Measurements from ENCODE around the gene ACAD9. TPM values are rescaled to one million over a fixed set of nuclear protein-coding genes. Genes with fewer than 3 reads are reported as not detected.
"Not testable (repeated sequence)": the region's sequence is repeated elsewhere in the genome, so short reads cannot be mapped to it uniquely, and the experiment has no call there.

ACAD9 gene
- 10 to 100 TPM; 60.0 to 70.7 TPM for total RNA-seq

DNA sequence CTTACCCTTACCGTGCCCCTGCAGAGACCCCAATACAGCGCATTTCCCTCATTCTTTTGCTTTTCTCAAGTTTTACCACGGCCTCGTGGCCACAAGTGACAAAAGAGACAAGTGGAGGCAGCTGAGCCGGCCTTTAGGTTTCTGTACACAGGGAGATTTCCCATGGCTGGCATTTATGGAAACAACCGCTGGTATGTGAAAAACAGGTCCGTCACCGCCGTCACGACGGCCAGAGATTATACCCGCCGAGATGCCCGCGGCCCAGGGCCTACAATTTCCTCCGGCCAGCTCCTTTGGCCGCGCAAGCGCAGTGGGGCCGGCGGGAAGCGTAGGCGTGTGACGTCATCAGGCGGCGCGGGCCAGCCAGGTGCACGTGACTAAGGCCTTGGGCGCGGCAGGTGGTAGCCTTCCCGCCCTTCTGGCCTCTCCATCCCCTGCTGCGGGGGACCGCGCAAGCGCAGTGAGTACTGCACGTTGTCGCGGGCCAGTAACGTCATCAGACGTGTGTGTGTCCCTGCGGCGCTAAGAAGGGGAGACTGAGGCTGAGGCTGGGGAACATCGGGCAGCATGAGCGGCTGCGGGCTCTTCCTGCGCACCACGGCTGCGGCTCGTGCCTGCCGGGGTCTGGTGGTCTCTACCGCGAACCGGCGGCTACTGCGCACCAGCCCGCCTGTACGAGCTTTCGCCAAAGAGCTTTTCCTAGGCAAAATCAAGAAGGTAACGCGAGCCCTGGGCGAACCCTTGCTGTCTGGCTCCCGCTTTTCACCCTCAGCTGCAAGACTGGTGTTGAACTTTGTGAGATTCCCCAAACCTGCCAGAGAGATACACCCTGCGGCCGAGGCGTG lies at the start of gene ACAD9:
Gene ACAD9 (plus strand): TSS at position 496 of the 845 bp plus-strand sequence. CDS start 72 bp downstream, at position 568.
- peak; percentile 92 for ATAC-seq
- no peaks in the 10 kb centered on the region for H3K27me3 Mint-ChIP-seq
- intact Hi-C loops (cut with DNase I, micrococcal nuclease) = loop anchor here (1.0 to 10.0 kb wide), 22 partner anchors 33 to 1207 kb away; partner anchors contain the start of genes COPG1 (in 2 of the 2), RPN1 (in 2 of the 2), ABTB1 (in 1 of the 2) and CFAP92 (in 1 of the 2)
- peak within 1 kb of the TSS; percentile 99 for H3K27ac Mint-ChIP-seq
- DNase-seq = peak; percentile 98
- peaks cover 66% of the 10 kb centered on the region for H3K4me1 Mint-ChIP-seq
- CTCF ChIA-PET = interaction anchor here (0.6 to 2.4 kb wide), 17 partner anchors 16 to 367 kb away, joined by 3 to 19 read pairs (median 5); no protein-coding TSS in a partner anchor
- POLR2A ChIA-PET = interaction anchor here (0.6 to 1.8 kb wide), 12 partner anchors 11 to 436 kb away, joined by 3 to 8 read pairs (median 4); partner anchors contain the start of genes COPG1 and RPN1
- peak within 1 kb of the TSS; percentile 97 for H3K4me3 Mint-ChIP-seq
- no peaks in the 10 kb centered on the region for H3K9me3 Mint-ChIP-seq (ENCODE audit: low read depth)
- peaks cover 40% of the 10 kb centered on the region for H3K36me3 Mint-ChIP-seq (ENCODE audit: low read depth)

DNA sequence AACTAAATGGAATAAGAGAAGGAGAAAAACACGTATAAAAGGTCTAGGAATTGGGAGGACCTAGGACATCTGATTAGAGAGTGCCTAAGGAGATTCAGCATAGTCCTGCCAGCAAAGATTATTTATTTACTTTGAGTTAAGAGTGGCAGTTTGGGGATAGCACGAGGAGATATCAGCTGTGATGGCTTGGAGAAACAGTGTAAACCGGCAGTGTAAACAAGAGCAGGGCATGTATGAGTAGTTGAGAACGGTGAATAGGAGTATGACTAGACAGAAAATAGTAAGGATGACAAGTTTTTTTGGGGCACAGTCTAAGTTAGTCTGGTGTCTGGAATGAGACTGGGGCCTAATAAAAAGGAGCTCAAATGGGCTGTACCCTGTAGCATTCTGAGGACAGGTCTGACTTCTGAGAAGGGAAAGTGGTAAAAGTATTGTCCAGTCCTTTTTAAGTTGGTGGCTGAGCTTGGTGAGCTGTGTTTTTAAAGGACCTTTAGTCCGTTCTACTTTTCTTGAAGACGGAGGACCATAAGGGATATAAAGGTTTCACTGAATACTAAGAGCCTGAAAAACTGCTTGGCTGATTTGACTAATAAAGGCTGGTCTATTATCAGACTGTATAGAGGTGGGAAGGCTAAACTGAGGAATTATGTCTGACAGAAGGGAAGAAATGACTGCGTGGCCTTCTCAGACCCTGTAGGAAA lies 49.3 kb upstream of the ACAD9 start:
- H3K27me3 Mint-ChIP-seq; H3K4me3 Mint-ChIP-seq; H3K4me1 Mint-ChIP-seq; H3K36me3 Mint-ChIP-seq (ENCODE audit: low read depth); intact Hi-C loops (cut with DNase I, micrococcal nuclease); CTCF ChIA-PET; H3K9me3 Mint-ChIP-seq (ENCODE audit: low read depth); ATAC-seq; POLR2A ChIA-PET; H3K27ac Mint-ChIP-seq; DNase-seq: not testable (repeated sequence)

DNA sequence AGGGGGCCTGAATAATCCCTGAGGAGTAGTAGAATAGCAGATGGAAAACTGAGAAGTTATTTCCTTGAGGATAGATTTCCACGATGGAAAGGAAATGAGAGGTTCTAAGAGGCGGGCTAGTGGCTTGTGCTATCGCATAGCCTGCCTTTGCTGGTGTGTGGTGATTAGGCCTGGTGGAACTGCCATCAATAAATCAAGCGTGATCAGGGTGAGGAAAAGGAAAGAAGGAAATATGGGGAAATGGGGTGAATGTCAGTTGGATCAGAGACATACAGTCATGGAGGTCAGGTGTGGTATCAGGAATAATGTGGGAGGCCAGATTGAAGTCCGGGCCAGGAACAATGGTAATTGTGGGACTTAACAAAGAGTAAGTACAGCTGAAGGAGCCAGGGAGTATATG lies 48.7 kb upstream of the ACAD9 start:
- CTCF ChIA-PET; POLR2A ChIA-PET; H3K27me3 Mint-ChIP-seq; H3K4me1 Mint-ChIP-seq; DNase-seq; ATAC-seq; intact Hi-C loops (cut with DNase I, micrococcal nuclease); H3K27ac Mint-ChIP-seq; H3K9me3 Mint-ChIP-seq (ENCODE audit: low read depth); H3K36me3 Mint-ChIP-seq (ENCODE audit: low read depth); H3K4me3 Mint-ChIP-seq: not testable (repeated sequence)

DNA sequence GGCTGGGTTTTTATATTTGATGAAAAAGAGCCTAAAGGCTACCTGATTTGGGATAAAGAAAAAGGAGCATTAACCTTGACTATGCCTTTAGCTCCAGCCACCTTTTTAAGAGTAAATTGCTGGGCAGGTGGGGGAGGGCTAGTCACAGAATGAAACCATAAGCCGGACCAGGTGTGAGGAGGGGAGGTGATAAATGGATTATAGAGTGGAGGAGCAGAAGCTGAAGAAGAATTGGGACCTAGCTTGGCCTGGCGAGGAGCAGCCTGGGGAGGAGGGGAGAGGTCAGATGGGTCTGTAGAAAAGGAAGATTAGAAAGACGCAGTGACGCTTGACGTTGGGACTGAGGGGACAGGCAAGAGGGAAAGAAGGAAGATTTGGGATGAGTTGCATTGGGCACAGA lies 46.4 kb upstream of the ACAD9 start:
- H3K4me3 Mint-ChIP-seq; H3K4me1 Mint-ChIP-seq; POLR2A ChIA-PET; ATAC-seq; H3K36me3 Mint-ChIP-seq (ENCODE audit: low read depth); H3K27ac Mint-ChIP-seq; H3K27me3 Mint-ChIP-seq; intact Hi-C loops (cut with DNase I, micrococcal nuclease); H3K9me3 Mint-ChIP-seq (ENCODE audit: low read depth); DNase-seq: not testable (repeated sequence)
- CTCF ChIA-PET = interaction anchor here (0.6 kb wide), 1 partner anchor 219 kb away, joined by 3 read pairs; no protein-coding TSS in a partner anchor

DNA sequence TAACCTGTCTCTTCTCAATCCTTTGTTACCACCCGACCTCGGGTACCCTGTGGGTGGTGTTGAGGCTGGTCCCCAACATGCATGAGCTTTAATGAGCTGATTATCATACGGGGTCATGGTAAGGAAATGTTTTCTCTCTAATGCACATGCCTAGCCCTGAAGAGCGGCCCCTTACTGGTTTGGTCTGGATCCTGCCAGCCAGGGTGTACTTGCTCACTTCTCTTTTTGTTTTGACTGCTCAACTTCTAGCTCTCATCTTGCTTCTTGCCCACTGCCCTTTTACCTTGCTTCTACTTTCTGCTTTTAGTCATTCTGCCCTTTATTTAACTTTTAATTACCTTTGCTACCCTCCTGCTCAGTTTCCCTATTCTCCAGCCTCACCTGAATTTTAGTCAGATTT lies 44.3 kb upstream of the ACAD9 start:
- DNase-seq (no peak), ATAC-seq (no peak)
- Mint-ChIP-seq H3K36me3 (ENCODE audit: low read depth) (no peaks in the 10 kb centered on the region), H3K27ac (no peak overlapping the region), H3K27me3 (no peaks in the 10 kb centered on the region), H3K4me1 (no peaks in the 10 kb centered on the region), H3K9me3 (ENCODE audit: low read depth) (no peaks in the 10 kb centered on the region), H3K4me3 (no peak overlapping the region)
- intact Hi-C loops (cut with DNase I, micrococcal nuclease) = no loop called here
- ChIA-PET CTCF (no interaction called here), POLR2A (no interaction called here)

DNA sequence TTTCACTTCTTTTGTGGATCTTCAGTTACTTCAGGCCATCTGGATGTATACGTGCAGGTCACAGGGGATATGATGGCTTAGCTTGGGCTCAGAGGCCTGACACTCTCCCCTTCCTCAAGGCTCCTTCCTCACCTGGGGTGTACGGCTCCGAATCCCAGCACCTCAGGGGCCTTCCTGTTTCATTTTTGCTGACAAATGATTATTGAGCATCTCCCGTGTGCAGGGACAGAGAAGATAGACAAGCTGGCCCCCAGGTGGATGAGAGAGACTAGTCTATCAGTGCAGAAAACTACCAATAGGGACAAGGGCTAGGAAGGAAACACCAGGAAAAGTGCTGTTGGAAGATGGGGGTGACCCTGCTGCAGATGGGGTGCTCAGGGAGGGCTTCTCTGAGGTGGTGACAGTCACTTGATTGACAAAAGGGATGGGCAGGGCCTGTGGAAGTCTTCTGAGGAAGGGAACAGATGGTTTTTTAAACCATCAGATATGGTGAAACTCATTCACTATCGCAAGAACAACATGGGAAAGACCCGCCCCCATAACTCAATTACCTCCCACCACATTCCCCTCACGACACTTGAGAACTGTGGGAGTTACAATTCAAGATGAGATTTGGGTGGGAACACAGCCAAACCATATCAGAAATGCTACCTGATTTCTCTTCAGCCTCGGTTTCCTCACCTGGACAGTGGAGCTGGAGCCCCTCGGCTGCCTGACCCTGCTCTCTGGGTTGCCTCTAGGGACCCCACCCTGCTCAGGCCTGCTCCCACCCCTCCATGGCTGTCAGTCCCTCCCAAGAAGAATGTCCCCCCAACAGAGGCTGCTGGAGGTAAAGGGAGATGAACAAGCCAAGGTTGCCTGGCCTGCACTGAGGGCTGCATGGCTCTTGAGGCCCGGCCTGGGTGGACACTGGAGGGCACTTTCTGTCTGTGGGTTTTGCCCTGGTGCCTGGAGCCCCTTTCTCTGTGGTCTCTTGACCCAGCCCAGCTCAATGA lies 37.2 kb upstream of the ACAD9 start:
- Mint-ChIP-seq H3K36me3 (ENCODE audit: low read depth) (no peaks in the 10 kb centered on the region), H3K9me3 (ENCODE audit: low read depth) (no peaks in the 10 kb centered on the region), H3K27me3 (no peaks in the 10 kb centered on the region), H3K4me1 (peaks cover 20% of the 10 kb centered on the region), H3K27ac (no peak overlapping the region), H3K4me3 (no peak overlapping the region)
- intact Hi-C loops (cut with DNase I, micrococcal nuclease) = no loop called here
- DNase-seq (no peak), ATAC-seq (no peak)
- ChIA-PET POLR2A (no interaction called here), CTCF (interaction anchor here (0.7 kb wide), 1 partner anchor 142 kb away, joined by 3 read pairs; no protein-coding TSS in a partner anchor)

DNA sequence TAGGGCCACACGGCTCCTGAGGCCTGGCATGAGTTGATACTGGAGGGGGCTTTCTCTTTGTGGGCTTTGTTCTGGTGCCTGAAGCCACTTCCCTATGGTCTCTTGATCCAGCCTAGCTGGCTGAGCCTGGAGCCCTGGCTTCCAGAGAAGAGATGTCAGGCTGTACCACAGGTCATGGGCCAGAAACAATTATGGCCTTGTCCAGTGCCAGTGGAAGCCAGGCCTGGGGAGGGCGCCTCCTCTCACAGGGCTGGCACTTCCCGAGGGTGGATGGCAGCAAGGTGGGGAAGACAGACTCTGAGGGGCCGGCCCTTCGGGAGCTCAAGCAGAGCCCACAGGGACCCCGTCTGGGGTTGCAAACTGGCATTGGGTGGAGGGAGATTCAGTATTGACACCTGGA lies 34.9 kb upstream of the ACAD9 start:
- POLR2A ChIA-PET = no interaction called here
- Mint-ChIP-seq H3K4me3 (no peak overlapping the region), H3K27me3 (no peaks in the 10 kb centered on the region), H3K9me3 (ENCODE audit: low read depth) (no peaks in the 10 kb centered on the region), H3K4me1 (peaks cover 20% of the 10 kb centered on the region), H3K36me3 (ENCODE audit: low read depth) (no peaks in the 10 kb centered on the region), H3K27ac (no peak overlapping the region)
- intact Hi-C loops (cut with DNase I, micrococcal nuclease) = no loop called here
- no peak for ATAC-seq
- no peak for DNase-seq
- CTCF ChIA-PET = interaction anchor here (0.7 kb wide), 1 partner anchor 127 kb away, joined by 4 read pairs; no protein-coding TSS in a partner anchor

DNA sequence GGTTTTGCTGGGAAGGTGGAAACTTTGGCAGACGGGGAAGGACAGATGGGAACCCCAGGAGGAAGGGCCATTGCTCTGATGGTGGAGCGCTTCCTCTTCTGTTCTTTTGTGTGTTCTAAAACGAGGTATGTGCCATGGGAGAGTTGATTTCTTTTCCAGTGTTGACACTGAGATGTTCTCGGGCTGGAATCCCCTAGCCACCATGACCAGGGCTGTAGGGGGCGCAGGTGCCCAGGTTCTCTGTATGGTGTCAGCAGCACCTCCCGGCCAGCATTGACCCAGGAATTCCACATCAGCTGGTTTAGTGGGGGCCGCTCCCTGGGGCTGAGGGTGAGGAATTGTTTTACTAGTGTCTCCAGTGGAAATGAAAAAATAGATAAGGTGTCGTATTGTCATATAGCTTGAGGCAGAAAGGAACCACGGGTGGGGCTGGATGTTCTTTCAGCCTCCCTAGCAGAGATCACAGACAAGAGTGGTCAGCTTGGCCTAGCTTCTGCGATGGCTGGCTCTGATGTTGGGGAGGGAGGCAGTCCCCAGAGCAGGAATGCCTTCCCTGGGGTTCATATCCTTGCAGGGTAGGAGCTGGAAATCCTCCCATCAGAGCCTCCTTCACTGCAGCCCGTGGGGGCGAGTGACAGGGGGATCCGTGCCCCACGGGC lies 34.2 kb upstream of the ACAD9 start:
- no peak for DNase-seq
- Mint-ChIP-seq H3K4me1 (peaks cover 20% of the 10 kb centered on the region), H3K36me3 (ENCODE audit: low read depth) (no peaks in the 10 kb centered on the region), H3K27ac (peak overlapping the region; percentile 95), H3K27me3 (no peaks in the 10 kb centered on the region), H3K9me3 (ENCODE audit: low read depth) (no peaks in the 10 kb centered on the region), H3K4me3 (peak overlapping the region; percentile 62)
- ChIA-PET POLR2A (no interaction called here), CTCF (interaction anchor here (0.6 to 3.5 kb wide), 20 partner anchors 11 to 316 kb away, joined by 3 to 23 read pairs (median 4); no protein-coding TSS in a partner anchor)
- intact Hi-C loops (cut with DNase I, micrococcal nuclease) = no loop called here
- ATAC-seq = no peak

DNA sequence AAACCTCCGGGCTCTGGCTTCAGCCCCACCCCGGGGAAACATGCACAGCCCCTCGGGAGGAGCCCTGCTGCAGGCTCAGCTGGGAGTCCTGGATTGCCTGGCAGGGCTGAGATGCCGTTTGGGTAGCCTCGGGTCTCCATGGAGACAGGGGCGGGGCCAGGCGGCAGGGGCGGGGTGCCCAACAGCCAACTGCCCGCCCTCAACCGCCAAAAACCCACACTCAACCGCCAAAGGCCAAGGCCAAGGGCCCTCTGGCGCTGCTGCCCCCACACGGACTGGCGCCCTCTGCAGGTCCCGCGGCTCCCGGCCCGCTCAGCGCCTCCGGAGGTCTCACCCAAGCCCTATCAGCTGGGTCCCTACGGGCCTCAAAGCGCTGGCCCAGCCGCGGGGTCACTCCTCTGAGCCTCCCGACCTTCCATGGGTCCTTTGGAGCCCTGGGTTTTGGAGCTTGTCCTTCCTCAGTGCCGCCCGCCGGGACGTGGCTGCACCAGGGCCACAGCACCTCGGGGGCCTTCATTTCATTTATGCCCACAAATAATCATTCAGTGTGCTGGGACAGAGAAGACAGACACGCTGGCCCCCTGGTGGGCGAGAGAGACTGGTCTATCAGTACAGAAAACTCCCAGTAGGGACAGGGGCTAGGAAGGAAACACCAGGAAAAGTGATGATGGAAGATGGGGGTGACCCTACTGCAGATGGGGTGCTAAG lies 33.5 kb upstream of the ACAD9 start:
- DNase-seq (peak; percentile 93), ATAC-seq (peak; percentile 84)
- Mint-ChIP-seq H3K27ac (peak overlapping the region; percentile 95), H3K4me3 (peak overlapping the region; percentile 62), H3K36me3 (ENCODE audit: low read depth) (no peaks in the 10 kb centered on the region), H3K9me3 (ENCODE audit: low read depth) (no peaks in the 10 kb centered on the region), H3K27me3 (no peaks in the 10 kb centered on the region), H3K4me1 (peaks cover 20% of the 10 kb centered on the region)
- intact Hi-C loops (cut with DNase I, micrococcal nuclease) = loop anchor here (1.0 to 2.0 kb wide), 5 partner anchors 33 to 229 kb away; partner anchors contain the start of genes ACAD9 (in 1 of the 2) and RPN1 (in 1 of the 2)
- ChIA-PET CTCF (interaction anchor here (0.6 to 3.5 kb wide), 23 partner anchors 10 to 341 kb away, joined by 3 to 23 read pairs (median 4); no protein-coding TSS in a partner anchor), POLR2A (no interaction called here)

DNA sequence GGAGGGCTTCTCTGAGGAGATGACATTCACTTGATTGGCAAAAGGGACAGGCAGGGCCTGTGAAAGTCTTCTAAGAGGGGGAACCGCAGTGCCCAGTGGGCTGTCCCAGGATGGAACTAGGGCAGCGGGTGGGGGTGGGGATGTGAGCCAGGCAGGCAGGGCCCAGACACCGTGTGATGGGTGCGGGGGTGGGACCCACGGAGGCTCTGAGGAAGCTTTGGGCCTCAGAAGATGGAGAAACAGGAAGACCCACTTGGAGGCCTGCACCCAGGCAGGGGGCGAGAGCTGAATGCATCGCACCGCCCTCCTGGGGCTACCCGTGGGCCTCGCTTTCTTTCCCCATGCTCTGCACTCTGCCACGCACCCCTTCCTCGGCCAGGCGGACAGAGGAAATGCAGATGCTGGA lies 32.9 kb upstream of the ACAD9 start:
- Mint-ChIP-seq H3K9me3 (ENCODE audit: low read depth) (no peaks in the 10 kb centered on the region), H3K4me1 (peaks cover 20% of the 10 kb centered on the region), H3K36me3 (ENCODE audit: low read depth) (no peaks in the 10 kb centered on the region), H3K27me3 (no peaks in the 10 kb centered on the region), H3K27ac (peak overlapping the region; percentile 95), H3K4me3 (peak overlapping the region; percentile 62)
- intact Hi-C loops (cut with DNase I, micrococcal nuclease) = loop anchor here (1.0 to 2.0 kb wide), 5 partner anchors 33 to 229 kb away; partner anchors contain the start of genes ACAD9 (in 1 of the 2) and RPN1 (in 1 of the 2)
- ATAC-seq (peak; percentile 40), DNase-seq (peak; percentile 61)
- ChIA-PET CTCF (interaction anchor here (0.6 to 3.5 kb wide), 17 partner anchors 10 to 340 kb away, joined by 3 to 23 read pairs (median 4); no protein-coding TSS in a partner anchor), POLR2A (no interaction called here)
